ENCODE results near the gene PPARG. TPM values are rescaled to one million over a fixed set of nuclear protein-coding genes. Genes with fewer than 3 reads are reported as not detected.

PPARG gene
- total and polyA plus RNA-seq, 10 donors = 5.5 to 28.0 (median 19.4) TPM

DNA sequence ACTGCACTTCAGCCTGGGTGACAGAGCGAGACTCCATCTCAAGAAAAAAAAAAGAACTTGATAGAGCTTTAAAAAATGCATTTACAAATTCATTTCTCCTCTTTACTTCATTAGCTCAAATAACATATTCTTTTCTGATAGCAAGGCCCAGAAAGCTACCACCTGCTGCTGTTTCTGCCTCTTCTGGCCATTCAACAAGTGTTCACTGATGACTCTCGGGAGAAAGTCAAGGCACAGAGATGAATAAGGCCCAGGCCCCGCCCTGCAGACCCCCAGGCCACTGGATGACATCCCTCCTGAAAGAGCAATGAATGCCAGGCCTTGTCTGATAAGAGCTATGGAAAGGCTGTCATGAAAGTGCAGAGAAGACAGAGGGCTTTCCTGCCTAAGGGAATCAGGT lies 181.8 kb downstream of the PPARG start:
- Histone ChIP-seq H3K27ac (no peak overlapping the region), H3K4me3 (no peak overlapping the region), H3K4me1 (no peaks in the 10 kb centered on the region), H3K9me3 (no peaks in the 10 kb centered on the region), H3K27me3 (replicated peaks in 1 of 7) (no peaks in the 10 kb centered on the region), H3K36me3 (no peaks in the 10 kb centered on the region)
- WGBS, 5 donors = 89 to 93% (median 92%) methylated on average over 3 of the region's 3 CpGs
- TF ChIP-seq, protein P1, sequence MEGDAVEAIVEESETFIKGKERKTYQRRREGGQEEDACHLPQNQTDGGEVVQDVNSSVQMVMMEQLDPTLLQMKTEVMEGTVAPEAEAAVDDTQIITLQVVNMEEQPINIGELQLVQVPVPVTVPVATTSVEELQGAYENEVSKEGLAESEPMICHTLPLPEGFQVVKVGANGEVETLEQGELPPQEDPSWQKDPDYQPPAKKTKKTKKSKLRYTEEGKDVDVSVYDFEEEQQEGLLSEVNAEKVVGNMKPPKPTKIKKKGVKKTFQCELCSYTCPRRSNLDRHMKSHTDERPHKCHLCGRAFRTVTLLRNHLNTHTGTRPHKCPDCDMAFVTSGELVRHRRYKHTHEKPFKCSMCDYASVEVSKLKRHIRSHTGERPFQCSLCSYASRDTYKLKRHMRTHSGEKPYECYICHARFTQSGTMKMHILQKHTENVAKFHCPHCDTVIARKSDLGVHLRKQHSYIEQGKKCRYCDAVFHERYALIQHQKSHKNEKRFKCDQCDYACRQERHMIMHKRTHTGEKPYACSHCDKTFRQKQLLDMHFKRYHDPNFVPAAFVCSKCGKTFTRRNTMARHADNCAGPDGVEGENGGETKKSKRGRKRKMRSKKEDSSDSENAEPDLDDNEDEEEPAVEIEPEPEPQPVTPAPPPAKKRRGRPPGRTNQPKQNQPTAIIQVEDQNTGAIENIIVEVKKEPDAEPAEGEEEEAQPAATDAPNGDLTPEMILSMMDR (IDR thresholded peaks at IDR 0.05 in 8 of 11, conservative IDR thresholded peaks at IDR 0.05 in 3 of 11) = no peak
- TF ChIP-seq POLR2AphosphoS5 (IDR thresholded peaks at IDR 0.05) (no peak), POLR2A (IDR thresholded peaks at IDR 0.05) (no peak)
- intact Hi-C loops (cut with DNase I; ENCODE audit: low total_unique reads) = loop anchor here (10.0 kb wide), 1 partner anchor 186 kb away; the partner anchor contains the start of gene PPARG
- DNase-seq = no peak

DNA sequence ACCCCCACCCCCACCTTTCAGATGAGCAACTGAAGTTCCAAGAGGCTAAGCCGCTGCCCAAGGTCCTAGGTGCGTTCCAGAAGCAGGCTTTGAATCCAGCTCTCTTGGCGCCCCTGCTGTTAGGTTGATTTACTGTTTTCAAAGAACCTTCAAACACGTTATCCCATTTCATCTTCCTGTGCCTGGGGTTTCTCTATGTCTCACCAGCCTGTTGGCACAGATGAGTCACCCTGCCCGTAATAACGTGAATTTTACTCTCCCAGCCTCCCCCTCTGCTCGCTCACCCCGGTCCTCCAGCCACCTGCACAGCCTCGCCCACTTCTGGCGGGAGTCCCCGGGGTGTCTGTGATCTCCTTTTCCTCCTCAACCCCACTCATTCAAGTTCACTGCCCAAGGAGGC lies 182.4 kb downstream of the PPARG start:
- DNase-seq = no peak
- peaks cover 0 to 4% (median 0%) of the 10 kb centered on the region in 6 donors for H3K4me1 ChIP-seq
- intact Hi-C loops (cut with DNase I; ENCODE audit: low total_unique reads) = loop anchor here (10.0 kb wide), 1 partner anchor 186 kb away; the partner anchor contains the start of gene PPARG
- no peak overlapping the region for H3K27ac ChIP-seq
- H3K27me3 ChIP-seq (replicated peaks in 1 of 7) = no peaks in the 10 kb centered on the region
- H3K4me3 ChIP-seq = no peak overlapping the region
- TF ChIP-seq POLR2AphosphoS5 (IDR thresholded peaks at IDR 0.05) = no peak
- TF ChIP-seq, protein P1 (IDR thresholded peaks at IDR 0.05 in 8 of 11, conservative IDR thresholded peaks at IDR 0.05 in 3 of 11) = no peak
- TF ChIP-seq POLR2A (IDR thresholded peaks at IDR 0.05) = no peak
- H3K36me3 ChIP-seq = no peaks in the 10 kb centered on the region
- H3K9me3 ChIP-seq = no peaks in the 10 kb centered on the region
- 55 to 69% (median 63%) methylated on average over 11 of the region's 11 CpGs for WGBS, 5 donors

DNA sequence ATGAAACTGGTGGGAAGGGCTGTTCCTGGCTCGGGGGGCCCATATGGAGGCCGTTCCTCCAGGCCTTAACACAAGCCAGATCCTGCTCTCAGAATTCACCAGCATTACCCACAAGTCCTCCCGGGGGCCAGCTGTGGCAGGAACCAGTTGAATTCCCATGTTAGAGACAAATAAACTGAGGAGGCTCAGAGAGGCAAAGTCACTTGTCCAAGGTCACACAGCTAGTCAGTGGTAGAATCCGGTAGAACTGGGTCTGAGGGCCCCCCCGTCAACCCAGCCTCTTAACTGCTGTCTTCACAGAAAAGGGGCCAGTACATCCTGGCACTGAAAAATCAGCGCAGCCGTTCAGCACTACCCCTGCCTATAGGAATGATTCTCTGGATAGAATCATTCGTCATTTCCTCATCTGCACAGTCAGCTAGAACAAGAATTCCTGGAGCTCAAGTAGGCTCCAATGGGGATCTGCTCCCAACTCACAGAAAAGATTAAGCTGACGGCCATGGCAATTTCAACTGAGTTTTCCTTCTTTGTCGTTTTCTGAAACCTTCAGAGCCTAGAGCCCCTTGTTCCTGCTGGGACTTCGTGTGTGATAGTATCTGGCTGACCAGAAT lies 183.2 kb downstream of the PPARG start:
- no peak overlapping the region for H3K27ac ChIP-seq
- no peak for TF ChIP-seq POLR2A (IDR thresholded peaks at IDR 0.05)
- TF ChIP-seq, protein P1 (IDR thresholded peaks at IDR 0.05 in 8 of 11, conservative IDR thresholded peaks at IDR 0.05 in 3 of 11) = no peak
- TF ChIP-seq POLR2AphosphoS5 (IDR thresholded peaks at IDR 0.05) = no peak
- intact Hi-C loops (cut with DNase I; ENCODE audit: low total_unique reads) = loop anchor here (10.0 kb wide), 1 partner anchor 187 kb away; the partner anchor contains the start of gene PPARG
- peaks cover 0 to 8% (median 0%) of the 10 kb centered on the region in 6 donors for H3K4me1 ChIP-seq
- H3K4me3 ChIP-seq = no peak overlapping the region
- no peak for DNase-seq
- no peaks in the 10 kb centered on the region for H3K27me3 ChIP-seq (replicated peaks in 1 of 7)
- H3K9me3 ChIP-seq = no peaks in the 10 kb centered on the region
- WGBS, 5 donors = 87 to 92% (median 89%) methylated on average over 11 of the region's 11 CpGs
- H3K36me3 ChIP-seq = no peaks in the 10 kb centered on the region

DNA sequence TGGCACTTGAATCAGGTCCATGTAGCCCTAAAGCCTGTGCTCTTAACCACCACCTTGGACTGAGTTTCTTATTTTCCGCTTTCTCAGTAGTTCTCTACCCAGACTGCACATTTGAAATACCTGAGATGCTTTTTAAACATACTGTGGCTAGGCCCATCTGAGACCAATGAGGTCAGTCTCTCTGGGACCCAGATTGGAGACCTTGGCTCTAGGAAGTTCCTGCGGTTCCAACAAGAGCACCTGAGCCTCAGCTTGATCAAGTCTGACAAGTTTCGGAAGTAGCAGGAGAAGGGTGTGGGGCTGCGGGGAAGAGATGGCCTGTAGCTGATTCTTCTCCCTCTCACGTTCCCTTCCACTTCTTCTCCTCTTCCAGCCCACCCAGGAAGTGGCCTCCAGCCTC lies 183.9 kb downstream of the PPARG start:
- TF ChIP-seq POLR2AphosphoS5 (IDR thresholded peaks at IDR 0.05) (no peak), POLR2A (IDR thresholded peaks at IDR 0.05) (no peak)
- TF ChIP-seq, protein P1 (IDR thresholded peaks at IDR 0.05 in 8 of 11, conservative IDR thresholded peaks at IDR 0.05 in 3 of 11) = no peak
- no peak overlapping the region for H3K4me3 ChIP-seq
- peaks cover 0 to 8% (median 0%) of the 10 kb centered on the region in 6 donors for H3K4me1 ChIP-seq
- H3K27me3 ChIP-seq (replicated peaks in 1 of 7) = no peaks in the 10 kb centered on the region
- no peak overlapping the region for H3K27ac ChIP-seq
- WGBS, 5 donors = 89 to 96% (median 90%) methylated on average over 5 of the region's 5 CpGs
- no peak for DNase-seq
- intact Hi-C loops (cut with DNase I; ENCODE audit: low total_unique reads) = loop anchor here (10.0 kb wide), 1 partner anchor 188 kb away; the partner anchor contains the start of gene PPARG
- H3K9me3 ChIP-seq = no peaks in the 10 kb centered on the region
- H3K36me3 ChIP-seq = no peaks in the 10 kb centered on the region

All from spleen (tissue), 11 donors.